ENCODE measurements around the gene PEMT.

PEMT gene

GRCh38 chr17:17549732-17550366 is 41.7 kb downstream of the PEMT start:
- DNase-seq: no peak

GRCh38 chr17:17548044-17548443 is 43.5 kb downstream of the PEMT start:
- DNase-seq: no peak

- DNase-seq: no peak
Observed at GRCh38 chr17:17547210-17547764, 44.2 kb downstream of the PEMT start.

- no peak for DNase-seq
Observed at GRCh38 chr17:17546399-17547185, 44.9 kb downstream of the PEMT start.

GRCh38 chr17:17545984-17546383 is 45.5 kb downstream of the PEMT start:
- DNase-seq: no peak

- DNase-seq: no peak
Observed at GRCh38 chr17:17545031-17545820, 46.3 kb downstream of the PEMT start.

GRCh38 chr17:17542906-17543635 is 48.4 kb downstream of the PEMT start:
- DNase-seq: no peak

GRCh38 chr17:17541640-17542001 is 49.9 kb downstream of the PEMT start:
- no peak for DNase-seq

- no peak for DNase-seq
Observed at GRCh38 chr17:17540935-17541639, 50.4 kb downstream of the PEMT start.

- DNase-seq: no peak
Observed at GRCh38 chr17:17540278-17540906, 51.1 kb downstream of the PEMT start.

- DNase-seq: no peak
Observed at GRCh38 chr17:17539591-17539990, 51.9 kb downstream of the PEMT start.

GRCh38 chr17:17538417-17539391 is 52.8 kb downstream of the PEMT start:
- no peak for DNase-seq

- DNase-seq: no peak
Observed at GRCh38 chr17:17537311-17538099, 54.0 kb downstream of the PEMT start.

GRCh38 chr17:17536702-17537101 is 54.8 kb downstream of the PEMT start:
- DNase-seq: no peak

GRCh38 chr17:17535957-17536356 is 55.6 kb downstream of the PEMT start:
- no peak for DNase-seq

- DNase-seq: no peak
Observed at GRCh38 chr17:17533901-17534441, 57.5 kb downstream of the PEMT start.

GRCh38 chr17:17532991-17533390 is 58.5 kb downstream of the PEMT start:
- DNase-seq: no peak

- no peak for DNase-seq
Observed at GRCh38 chr17:17531156-17531555, 60.4 kb downstream of the PEMT start.

Measured in NK-92 treated with Interleukin-12 subunit alpha and Interleukin-12 subunit beta, amount 100 ng/mL, for 24 hours (cell line).